ENCODE results near the gene TPPP2. TPM values are rescaled to one million over a fixed set of nuclear protein-coding genes. Genes with fewer than 3 reads are reported as not detected.

Gene TPPP2
- total RNA-seq, 1 experiment from 2014 or later: not detected

DNA sequence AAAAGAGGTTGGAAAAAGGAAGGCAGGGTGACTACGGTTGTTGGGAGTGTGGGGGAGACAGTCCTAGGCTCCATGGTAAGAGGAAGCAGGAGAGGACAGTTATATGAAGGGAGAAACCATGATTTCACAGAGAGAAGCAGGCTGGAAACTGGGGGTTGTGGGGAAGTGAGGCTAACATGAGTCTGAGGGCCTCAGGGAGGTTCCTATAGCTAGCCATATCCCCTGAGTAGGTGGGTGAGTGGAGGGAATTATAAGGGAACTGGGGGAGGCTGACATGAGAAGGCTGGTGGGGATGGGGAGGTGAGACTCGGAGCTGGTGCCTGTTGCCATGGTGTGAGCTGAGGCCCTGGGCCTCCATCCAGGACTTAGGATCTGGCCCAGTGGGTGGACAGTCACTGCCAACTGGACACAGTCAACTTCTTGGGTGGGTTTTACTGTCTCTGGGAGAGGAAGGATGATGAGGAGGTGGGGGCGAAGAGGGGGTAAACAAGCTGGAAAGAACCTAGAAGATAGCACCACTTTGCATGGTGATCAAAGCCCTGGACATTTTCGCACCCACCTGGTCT is 3.2 kb downstream of the TPPP2 start:
- BruUV-seq (replicated peaks): no TSS peak
- Histone ChIP-seq H4K20me1 (ENCODE audit: insufficient read depth) (no peaks in the 10 kb centered on the region), H3K9me3 (ENCODE audit: insufficient read depth, low read depth) (no peaks in the 10 kb centered on the region), H3K36me3 (ENCODE audit: low read depth) (no peaks in the 10 kb centered on the region), H3K27ac (no peak overlapping the region), H3K4me2 (no peak overlapping the region), H3K9me2 (ENCODE audit: insufficient read depth) (no peaks in the 10 kb centered on the region), H2AFZ (no peak overlapping the region), H3F3A (ENCODE audit: insufficient read depth, low read depth) (no peaks in the 10 kb centered on the region), H3K4me3 (no peak overlapping the region), H3K79me2 (ENCODE audit: low read depth) (no peaks in the 10 kb centered on the region), H3K27me3 (ENCODE audit: insufficient read depth, low read depth) (no peaks in the 10 kb centered on the region; the same call in 1 of the 2 replicates), H3K4me1 (replicated peaks; ENCODE audit: insufficient read depth) (no peaks in the 10 kb centered on the region)
- ChIA-PET CTCF (no interaction called here), POLR2A (ENCODE audit: unreplicated experiment) (no interaction called here)
- DNase-seq: no peak
- TF ChIP-seq CTCF (conservative IDR thresholded peaks at IDR 0.05) (no peak), EZH2 (IDR thresholded peaks at IDR 0.05; ENCODE audit: low read depth) (no peak)
- intact Hi-C loops (cut with micrococcal nuclease; ENCODE audit: unreplicated experiment): no loop called here

DNA sequence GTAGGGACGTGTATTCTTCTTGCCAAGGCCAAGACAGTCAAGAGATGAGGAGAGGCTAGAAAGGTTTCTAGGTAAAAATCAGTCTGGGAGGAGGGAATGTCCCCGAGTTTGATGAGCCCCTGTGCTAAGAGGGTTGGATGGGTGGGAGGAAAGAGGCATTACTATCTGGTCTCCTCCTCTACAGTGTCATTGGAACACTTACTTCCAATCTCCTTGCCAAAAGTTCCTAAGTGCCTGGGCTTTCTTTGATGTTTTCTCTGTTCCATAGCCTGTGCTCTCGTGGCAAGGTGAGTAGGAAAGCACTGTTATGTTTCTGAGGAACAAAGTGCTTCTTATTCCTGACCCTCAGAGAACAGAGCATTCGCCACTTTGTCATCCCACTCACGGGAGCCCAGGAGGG is 4.7 kb downstream of the TPPP2 start, which contains the start of gene RNASE13:
Gene RNASE13 (minus strand): TSS at position 101 of the 400 bp plus-strand sequence. CDS start 519 bp downstream, outside the sequence.
- no peaks in the 10 kb centered on the region for H3K9me2 ChIP-seq (ENCODE audit: insufficient read depth)
- H3K27ac ChIP-seq: no peak within 1 kb of the TSS
- H3K4me1 ChIP-seq (replicated peaks; ENCODE audit: insufficient read depth): no peaks in the 10 kb centered on the region
- H3F3A ChIP-seq (ENCODE audit: insufficient read depth, low read depth): no peaks in the 10 kb centered on the region
- no peak for DNase-seq
- intact Hi-C loops (cut with micrococcal nuclease; ENCODE audit: unreplicated experiment): no loop called here
- H3K4me3 ChIP-seq: no peak within 1 kb of the TSS
- no peak within 1 kb of the TSS for H2AFZ ChIP-seq
- ChIA-PET CTCF (interaction anchor here (0.6 kb wide), 1 partner anchor 73 kb away, joined by 10 read pairs; no protein-coding TSS in a partner anchor), POLR2A (ENCODE audit: unreplicated experiment) (no interaction called here)
- no peaks in the 10 kb centered on the region for H4K20me1 ChIP-seq (ENCODE audit: insufficient read depth)
- no peak within 1 kb of the TSS for H3K4me2 ChIP-seq
- no TSS peak for BruUV-seq (replicated peaks)
- no peaks in the 10 kb centered on the region; the same call in 1 of the 2 replicates for H3K27me3 ChIP-seq (ENCODE audit: insufficient read depth, low read depth)
- no peaks in the 10 kb centered on the region for H3K79me2 ChIP-seq (ENCODE audit: low read depth)
- H3K36me3 ChIP-seq (ENCODE audit: low read depth): no peaks in the 10 kb centered on the region
- H3K9me3 ChIP-seq (ENCODE audit: insufficient read depth, low read depth): no peaks in the 10 kb centered on the region
- TF ChIP-seq EZH2 (IDR thresholded peaks at IDR 0.05; ENCODE audit: low read depth): no peak
- no peak for TF ChIP-seq CTCF (conservative IDR thresholded peaks at IDR 0.05)

DNA sequence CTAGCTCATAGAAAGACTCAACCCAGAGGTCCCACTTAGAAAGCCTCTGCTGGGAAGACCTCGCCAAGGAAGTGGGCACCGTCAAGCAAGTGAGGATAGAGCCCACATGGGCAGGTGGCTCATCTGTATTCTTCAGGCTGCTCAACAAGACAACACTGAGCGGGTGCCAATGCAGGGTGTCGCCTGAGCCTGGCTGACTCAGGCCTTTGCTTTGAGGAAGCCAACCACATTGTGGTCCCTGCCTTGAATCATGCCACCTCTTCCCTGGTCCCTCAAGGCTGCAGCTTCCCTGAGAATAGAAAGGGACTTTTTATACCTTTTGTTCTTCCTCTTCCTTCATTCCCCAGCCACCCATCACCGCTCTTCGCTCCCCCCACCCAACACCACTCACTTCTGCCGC is 6.7 kb downstream of the TPPP2 start:
- ChIA-PET POLR2A (ENCODE audit: unreplicated experiment) (interaction anchor here (0.5 kb wide), 1 partner anchor 62 kb away, joined by 8 read pairs; no protein-coding TSS in a partner anchor), CTCF (interaction anchor here (1.3 kb wide), 1 partner anchor 22 kb away, joined by 4 read pairs; no protein-coding TSS in a partner anchor)
- no peaks in the 10 kb centered on the region; the same call in 1 of the 2 replicates for H3K27me3 ChIP-seq (ENCODE audit: insufficient read depth, low read depth)

More for the DNA sequence above, 6.7 kb downstream of the TPPP2 start:
- intact Hi-C loops (cut with micrococcal nuclease; ENCODE audit: unreplicated experiment): no loop called here
- no peak for TF ChIP-seq CTCF (conservative IDR thresholded peaks at IDR 0.05)
- TF ChIP-seq EZH2 (IDR thresholded peaks at IDR 0.05; ENCODE audit: low read depth): no peak
- Histone ChIP-seq H3K4me2 (no peak overlapping the region), H2AFZ (no peak overlapping the region), H3K9me3 (ENCODE audit: insufficient read depth, low read depth) (no peaks in the 10 kb centered on the region), H3K9me2 (ENCODE audit: insufficient read depth) (no peaks in the 10 kb centered on the region), H4K20me1 (ENCODE audit: insufficient read depth) (no peaks in the 10 kb centered on the region), H3F3A (ENCODE audit: insufficient read depth, low read depth) (no peaks in the 10 kb centered on the region), H3K36me3 (ENCODE audit: low read depth) (no peaks in the 10 kb centered on the region), H3K4me3 (no peak overlapping the region), H3K4me1 (replicated peaks; ENCODE audit: insufficient read depth) (no peaks in the 10 kb centered on the region), H3K27ac (no peak overlapping the region), H3K79me2 (ENCODE audit: low read depth) (no peaks in the 10 kb centered on the region)
- peak; percentile 22 to 61 for DNase-seq
- BruUV-seq (replicated peaks): no TSS peak
